ENCODE measurements around the gene IQCB1. TPM values are rescaled to one million over a fixed set of nuclear protein-coding genes. Genes with fewer than 3 reads are reported as not detected.
"Not testable (repeated sequence)": the region's sequence is repeated elsewhere in the genome, so short reads cannot be mapped to it uniquely, and the experiment has no call there.

Gene IQCB1
- total RNA-seq, 1 experiment from 2014 or later, result 51.7 TPM

DNA sequence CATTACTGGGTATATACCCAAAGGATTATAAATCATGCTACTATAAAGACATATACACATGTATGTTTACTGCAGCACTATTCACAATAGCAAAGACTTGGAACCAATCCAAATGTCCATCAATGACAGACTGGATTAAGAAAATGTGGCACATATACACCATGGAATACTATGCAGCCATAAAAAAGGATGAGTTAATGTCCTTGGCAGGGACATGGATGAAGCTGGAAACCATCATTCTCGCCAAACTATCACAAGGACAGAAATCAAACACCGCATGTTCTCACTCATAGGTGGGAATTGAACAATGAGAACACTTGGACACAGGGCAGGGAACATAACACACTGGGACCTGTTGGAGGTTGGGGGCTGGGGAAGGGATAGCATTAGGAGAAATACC is 91.8 kb downstream of the IQCB1 start:
- H3K4me3 ChIP-seq; H3K9me3 ChIP-seq (replicated peaks); H3K36me3 ChIP-seq; H3K27me3 ChIP-seq; H3K27ac ChIP-seq; DNase-seq: not testable (repeated sequence)
- H3K4me1 ChIP-seq, result peaks cover 18% of the 10 kb centered on the region

DNA sequence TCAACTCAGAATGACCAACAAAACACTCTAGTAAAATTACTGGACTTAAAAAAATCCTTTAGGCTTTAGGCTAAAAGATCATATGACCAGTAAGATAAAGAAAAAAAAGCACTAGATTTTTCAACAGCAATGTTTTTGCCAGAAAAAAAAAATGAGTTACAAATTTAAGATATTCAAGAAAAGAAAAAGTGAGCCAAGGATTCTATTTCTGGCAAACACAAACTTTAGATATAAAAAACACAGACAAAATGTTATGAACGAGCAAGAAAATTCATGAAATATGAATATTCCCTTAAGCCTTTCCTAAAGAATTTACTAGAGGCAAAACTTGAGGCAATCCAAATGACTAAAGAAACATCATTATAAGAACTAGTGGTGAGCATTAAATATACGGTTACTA is 94.0 kb downstream of the IQCB1 start:
- Histone ChIP-seq H3K27ac (no peak overlapping the region), H3K4me1 (peaks cover 13% of the 10 kb centered on the region), H3K4me3 (no peak overlapping the region), H3K9me3 (replicated peaks) (peaks cover 5% of the 10 kb centered on the region), H3K36me3 (0 out of 2 replicates have a peak, but pooled peaks cover 3% of the 10 kb centered on the region), H3K27me3 (no peaks in the 10 kb centered on the region)
- no peak for DNase-seq

DNA sequence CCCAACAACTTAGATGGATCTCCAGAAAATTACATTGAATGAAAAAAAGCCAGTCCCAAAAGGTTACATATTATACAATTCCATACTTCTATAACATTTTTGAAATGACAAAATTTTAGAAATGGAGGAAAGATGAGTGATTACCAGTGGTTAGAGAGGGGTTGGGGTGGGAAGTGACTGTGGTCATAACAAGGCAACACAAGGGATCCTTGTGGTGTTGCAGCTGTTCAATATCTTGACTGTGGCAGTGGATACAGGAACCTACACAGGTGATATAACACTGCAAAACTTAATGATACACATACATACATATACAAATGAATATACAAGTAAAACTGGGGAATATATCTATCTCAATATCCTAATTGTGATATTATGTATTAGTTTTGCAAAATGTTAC is 95.0 kb downstream of the IQCB1 start:
- Histone ChIP-seq H3K27ac (no peak overlapping the region), H3K4me3 (no peak overlapping the region), H3K36me3 (0 out of 2 replicates have a peak, but pooled peaks cover 3% of the 10 kb centered on the region), H3K4me1 (peaks cover 13% of the 10 kb centered on the region), H3K9me3 (replicated peaks) (peaks cover 5% of the 10 kb centered on the region), H3K27me3 (no peaks in the 10 kb centered on the region)
- peak; percentile 15 to 60 for DNase-seq

DNA sequence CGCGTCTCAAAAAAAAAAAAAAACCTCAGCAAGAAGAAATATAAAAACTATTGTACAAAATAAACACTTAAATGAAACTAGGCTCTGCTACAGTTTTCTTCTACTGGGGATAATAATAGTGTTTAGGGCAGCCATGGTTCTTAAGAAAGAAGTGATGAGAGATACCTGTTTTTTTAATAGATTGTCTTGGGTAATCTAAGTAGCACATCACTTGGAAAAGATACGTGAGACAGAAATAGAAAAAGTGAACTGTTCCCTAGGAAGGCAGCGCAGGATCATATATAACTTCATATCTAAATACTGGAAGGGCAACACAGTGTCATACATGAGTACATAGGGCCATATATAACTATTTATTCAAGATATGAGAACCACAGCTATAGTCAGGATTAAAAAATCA is 97.2 kb downstream of the IQCB1 start:
- Histone ChIP-seq H3K9me3 (replicated peaks) (no peaks in the 10 kb centered on the region; the same call in 1 of the 2 replicates), H3K4me3 (no peak overlapping the region), H3K4me1 (peaks cover 13% of the 10 kb centered on the region), H3K27ac (no peak overlapping the region), H3K27me3 (no peaks in the 10 kb centered on the region), H3K36me3 (no peaks in the 10 kb centered on the region)
- DNase-seq, result no peak

DNA sequence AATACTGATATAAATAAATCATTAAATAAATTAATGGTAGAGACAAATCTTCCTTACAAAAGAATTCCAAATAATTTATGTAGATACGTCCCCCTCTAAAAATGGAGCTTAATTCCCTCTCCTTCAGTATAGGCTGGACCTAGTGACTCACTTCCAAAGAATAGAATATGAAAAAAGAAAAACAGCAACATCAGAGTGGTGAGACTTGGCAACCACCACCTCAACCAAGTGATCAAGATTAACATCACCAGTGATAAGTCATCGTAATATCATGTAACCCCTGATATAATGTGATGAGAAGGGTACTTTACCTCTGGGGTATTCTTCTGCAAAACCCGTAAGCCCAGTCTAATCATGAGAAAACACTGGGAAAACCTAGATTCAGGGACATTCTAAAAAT is 98.7 kb downstream of the IQCB1 start:
- no peaks in the 10 kb centered on the region; the same call in 1 of the 2 replicates for H3K9me3 ChIP-seq (replicated peaks)
- DNase-seq, result no peak
- no peaks in the 10 kb centered on the region for H3K27me3 ChIP-seq
- no peaks in the 10 kb centered on the region for H3K36me3 ChIP-seq
- no peak overlapping the region for H3K4me3 ChIP-seq
- H3K27ac ChIP-seq, result no peak overlapping the region
- H3K4me1 ChIP-seq, result peaks cover 13% of the 10 kb centered on the region

DNA sequence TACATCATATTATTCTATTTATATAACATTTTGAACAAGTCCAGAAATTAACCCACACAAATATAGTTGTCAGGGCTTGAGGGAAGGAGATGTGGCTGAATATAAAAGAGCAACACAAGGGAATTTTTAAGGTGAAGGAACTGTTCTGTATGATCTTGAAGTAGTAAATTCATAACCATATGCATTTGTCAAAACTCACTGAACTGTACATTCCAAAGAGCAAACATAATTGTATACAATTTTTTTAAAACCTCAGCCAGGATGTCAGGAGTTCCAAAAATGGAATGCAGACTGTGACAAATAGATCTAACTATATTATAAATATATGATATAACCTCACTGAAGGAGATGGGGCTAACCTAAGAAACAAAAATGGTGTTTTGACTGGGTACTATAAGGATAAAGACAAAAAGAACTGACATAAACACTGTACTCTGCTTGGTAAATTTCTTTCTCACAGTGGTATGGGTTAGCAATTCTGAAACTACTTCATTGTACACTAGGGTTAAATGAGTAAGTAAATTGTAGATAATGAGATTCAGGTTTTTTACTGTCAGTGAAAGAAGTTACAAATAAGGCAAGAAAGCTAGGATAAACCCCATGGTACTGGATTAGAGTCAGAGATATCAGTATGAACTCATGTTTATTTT is 99.7 kb downstream of the IQCB1 start:
- H3K9me3 ChIP-seq (replicated peaks), result no peaks in the 10 kb centered on the region; the same call in 1 of the 2 replicates
- peaks cover 9% of the 10 kb centered on the region for H3K4me1 ChIP-seq
- H3K36me3 ChIP-seq, result no peaks in the 10 kb centered on the region
- H3K4me3 ChIP-seq, result no peak overlapping the region
- H3K27me3 ChIP-seq, result no peaks in the 10 kb centered on the region
- no peak overlapping the region for H3K27ac ChIP-seq
- DNase-seq, result no peak

DNA sequence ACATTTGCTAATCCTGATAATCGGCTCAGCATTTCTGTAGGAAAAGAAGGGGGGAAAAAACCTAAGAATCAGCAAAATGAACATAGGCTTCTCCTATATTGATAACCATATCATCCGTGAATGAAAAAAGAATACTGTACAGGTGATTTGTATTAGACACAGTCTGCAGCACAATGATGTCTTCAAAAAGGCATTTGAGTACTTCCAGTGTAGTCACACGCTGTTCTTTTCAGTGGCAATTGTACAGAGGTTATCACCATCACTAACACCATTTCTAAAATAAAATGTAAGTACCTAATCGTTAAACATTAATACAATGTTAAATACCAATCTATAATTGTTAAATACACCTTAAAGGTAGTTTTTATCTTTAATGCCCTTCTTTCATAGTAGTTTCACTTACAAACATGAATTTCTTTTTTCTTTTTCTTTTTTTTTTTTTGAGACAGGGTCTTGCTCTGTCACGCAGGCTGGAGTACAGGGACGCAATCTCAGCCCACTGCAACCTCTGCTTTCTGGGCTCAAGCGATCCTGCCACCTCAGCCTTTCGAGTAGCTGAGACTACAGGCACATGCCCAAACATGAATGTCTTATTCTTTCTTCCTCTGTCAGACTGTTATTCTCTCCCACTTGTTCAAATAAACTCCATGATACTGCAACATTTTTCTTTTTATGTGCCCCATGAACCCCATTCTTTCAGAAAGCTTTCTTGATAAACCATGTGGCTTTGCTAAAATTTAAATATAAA is 103.7 kb downstream of the IQCB1 start:
- no peaks in the 10 kb centered on the region for H3K27me3 ChIP-seq
- DNase-seq, result no peak
- H3K4me1 ChIP-seq, result no peaks in the 10 kb centered on the region

DNA sequence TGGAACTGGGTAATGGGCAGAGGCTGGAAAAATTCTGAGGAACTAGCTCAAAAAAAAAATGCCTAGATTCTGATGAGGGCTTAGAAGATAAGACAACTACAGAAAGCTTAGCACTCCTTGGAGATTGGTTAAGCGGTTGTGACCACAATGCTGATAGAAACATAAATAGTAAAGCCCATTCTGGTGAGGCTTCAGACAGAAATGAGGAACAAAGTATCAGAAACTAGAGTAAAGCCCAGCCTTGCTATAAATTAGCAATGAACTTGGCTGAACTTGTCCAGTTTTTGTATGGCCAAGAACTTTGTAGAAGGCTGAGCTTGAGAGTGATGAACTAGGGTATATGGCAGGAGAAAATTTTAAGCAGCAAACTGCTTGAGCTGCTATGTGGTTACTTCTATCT is 110.7 kb downstream of the IQCB1 start:
- no peak for DNase-seq
- Histone ChIP-seq H3K27ac (no peak overlapping the region), H3K4me3 (no peak overlapping the region), H3K27me3 (no peaks in the 10 kb centered on the region), H3K9me3 (replicated peaks) (no peaks in the 10 kb centered on the region), H3K4me1 (no peaks in the 10 kb centered on the region), H3K36me3 (peaks cover 72% of the 10 kb centered on the region)

More for the DNA sequence above, 103.7 kb downstream of the IQCB1 start:
- Histone ChIP-seq H3K9me3 (replicated peaks) (no peaks in the 10 kb centered on the region), H3K4me3 (no peak overlapping the region), H3K36me3 (peaks cover 14% of the 10 kb centered on the region), H3K27ac (no peak overlapping the region)

DNA sequence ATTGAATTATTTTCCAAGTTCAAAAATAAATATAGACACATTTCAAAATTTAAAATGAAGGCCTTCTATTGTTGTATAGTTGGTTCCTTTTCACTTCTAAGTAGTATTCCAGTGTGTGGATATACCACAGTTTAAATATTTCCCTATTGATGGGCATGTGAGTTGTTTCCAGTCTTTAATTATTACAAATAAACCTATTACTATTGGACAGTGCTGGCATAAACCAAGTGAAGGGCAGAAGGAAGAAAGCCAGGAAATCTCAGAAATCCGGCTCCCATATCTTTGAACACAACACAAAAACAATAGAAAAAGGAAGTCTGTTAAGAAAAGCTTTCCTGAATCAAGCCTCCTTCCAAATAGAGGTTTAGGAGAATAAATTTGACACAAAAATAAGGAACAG is 111.4 kb downstream of the IQCB1 start:
- H3K27me3 ChIP-seq, result no peaks in the 10 kb centered on the region
- H3K36me3 ChIP-seq, result peaks cover 72% of the 10 kb centered on the region
- DNase-seq, result no peak

DNA sequence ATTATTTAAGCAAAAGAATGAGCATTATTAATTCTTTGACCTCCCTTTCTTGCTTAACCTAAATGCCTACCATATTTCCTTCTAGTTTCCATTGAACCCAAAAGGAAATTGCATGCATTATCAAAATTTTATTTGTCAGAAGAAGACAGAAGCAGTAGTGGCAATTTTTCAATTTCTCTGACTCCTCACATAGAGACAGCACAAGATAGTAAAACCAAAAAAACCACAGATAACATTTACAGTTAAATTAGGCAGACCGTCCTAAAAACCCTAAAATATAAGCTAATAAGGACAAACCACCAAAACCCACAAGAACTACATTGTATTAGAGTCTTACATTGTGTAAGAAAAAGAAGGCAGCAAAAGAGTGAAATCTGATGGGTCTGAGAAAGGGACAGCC is 112.4 kb downstream of the IQCB1 start:
- Histone ChIP-seq H3K27ac (no peak overlapping the region), H3K4me1 (no peaks in the 10 kb centered on the region), H3K36me3 (peaks cover 80% of the 10 kb centered on the region)

More for the DNA sequence above, 111.4 kb downstream of the IQCB1 start:
- H3K4me1 ChIP-seq, result no peaks in the 10 kb centered on the region
- no peak overlapping the region for H3K27ac ChIP-seq
- no peaks in the 10 kb centered on the region for H3K9me3 ChIP-seq (replicated peaks)
- no peak overlapping the region for H3K4me3 ChIP-seq

DNA sequence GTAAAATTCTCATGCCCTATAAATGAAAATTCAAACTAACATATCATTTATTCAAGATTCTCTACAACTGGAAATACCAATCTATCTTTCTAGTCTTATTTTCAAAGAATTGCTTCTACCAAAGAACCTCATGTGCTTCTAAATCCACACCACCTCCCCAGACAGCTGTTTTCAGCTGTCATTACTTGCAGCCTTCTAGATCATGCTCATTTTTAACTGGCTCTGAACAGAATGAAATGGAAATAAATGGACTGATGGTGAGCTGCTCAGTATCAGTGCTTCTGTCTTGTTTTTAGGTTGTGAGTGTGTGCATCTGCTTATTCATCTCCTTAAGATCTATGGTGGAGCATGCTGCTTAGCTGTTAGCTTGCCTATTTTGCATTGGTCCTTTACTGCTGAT is 114.7 kb downstream of the IQCB1 start:
- no peak overlapping the region for H3K4me3 ChIP-seq
- no peak overlapping the region for H3K27ac ChIP-seq
- peaks cover 82% of the 10 kb centered on the region for H3K36me3 ChIP-seq
- no peaks in the 10 kb centered on the region for H3K27me3 ChIP-seq
- H3K9me3 ChIP-seq (replicated peaks), result no peaks in the 10 kb centered on the region
- H3K4me1 ChIP-seq, result no peaks in the 10 kb centered on the region
- DNase-seq, result no peak

More for the DNA sequence above, 112.4 kb downstream of the IQCB1 start:
- H3K4me3 ChIP-seq, result no peak overlapping the region
- DNase-seq, result no peak
- H3K27me3 ChIP-seq, result no peaks in the 10 kb centered on the region
- H3K9me3 ChIP-seq (replicated peaks), result no peaks in the 10 kb centered on the region

Other genes with a start within 250 kb of the IQCB1 start
- gene FBXO40, start 241.7 kb downstream of the IQCB1 start, total RNA-seq (2014; rRNA removed; shearing (Covaris generic)), result 0.02 and 0.03 TPM in 2 replicates
- gene HCLS1, start 174.2 kb downstream of the IQCB1 start, total RNA-seq (2014; rRNA removed; shearing (Covaris generic)), result 0.68 and 1.9 TPM in 2 replicates
- 31.6 and 33.9 TPM in 2 replicates for gene GOLGB1, start 85.3 kb downstream of the IQCB1 start, total RNA-seq (2014; rRNA removed; shearing (Covaris generic))
- gene EAF2, start 149 bp upstream of the IQCB1 start, total RNA-seq (2014; rRNA removed; shearing (Covaris generic)), result 10.5 and 11.3 TPM in 2 replicates
- 0.79 and 0.86 TPM in 2 replicates for gene SLC15A2, start 59.3 kb upstream of the IQCB1 start, total RNA-seq (2014; rRNA removed; shearing (Covaris generic))
- gene ILDR1, start 187.2 kb upstream of the IQCB1 start, total RNA-seq (2014; rRNA removed; shearing (Covaris generic)), result not detected in 2 replicates
- gene CD86, start 220.3 kb upstream of the IQCB1 start, total RNA-seq (2014; rRNA removed; shearing (Covaris generic)), result not detected in 2 replicates